Stomach (tissue), 9 donors: ENCODE results near the gene PLEKHM2. TPM values are rescaled to one million over a fixed set of nuclear protein-coding genes. Genes with fewer than 3 reads are reported as not detected.

ENCODE experiments used
- DNase-seq, 2 donors: peaks; one replicate each; pipeline versions ENCODE4 v3.0.0 to v3.0.0-alpha.2; 2013 to 2019
- H3K27ac ChIP-seq, 5 donors: fragments of 200-600 bp in 4 of 5; sonication (generic) in 4 of 5; one replicate each; pipeline ENCODE4 v1.5.1; 2013 to 2019; ENCODE audit warnings: mild to moderate bottlenecking in 1 of 5, moderate library complexity in 1 of 5
- H3K27me3 ChIP-seq, 3 donors: fragments of 200-600 bp; sonication (generic); one replicate each; pipeline ENCODE4 v1.5.1; 2017 to 2019; ENCODE audit warnings: mixed run types in 1 of 3
- H3K36me3 ChIP-seq, 4 donors: fragments of 200-600 bp; sonication (generic); 1 replicate in 3 of 4; 2 replicates in 1 of 4; pipeline ENCODE4 v1.5.1; 2016 to 2019
- H3K4me1 ChIP-seq, 4 donors: fragments of 200-600 bp; sonication (generic); one replicate each; pipeline ENCODE4 v1.5.1; 2016 to 2019
- H3K4me3 ChIP-seq, 4 donors: fragments of 200-600 bp; sonication (generic) in 3 of 4; one replicate each; pipeline ENCODE4 v1.5.1; 2016 to 2019; ENCODE audit warnings: mild to moderate bottlenecking in 1 of 4
- H3K9me3 ChIP-seq, 4 donors: fragments of 200-600 bp; sonication (generic); one replicate each; pipeline ENCODE4 v1.5.1; 2016 to 2019
- EP300 ChIP-seq: sonication (generic); formaldehyde crosslinking; IDR thresholded peaks from one replicate; pipeline ENCODE4 v1.6.1; 2017; ENCODE audit warnings: antibody characterized with exemption
- POLR2A ChIP-seq, 4 donors: fragments of 450-650 bp; IDR thresholded peaks; one replicate each; pipeline ENCODE4 v1.6.1; 2016; ENCODE audit warnings: antibody characterized with exemption in 4 of 4, control low read depth in 2 of 4, mild to moderate bottlenecking in 1 of 4, moderate library complexity in 1 of 4
- POLR2AphosphoS5 ChIP-seq, 3 donors: sonication (generic); formaldehyde crosslinking; IDR thresholded peaks; one replicate each; pipeline ENCODE4 v1.6.1; 2016; ENCODE audit warnings: antibody characterized with exemption in 3 of 3
- WGBS, 5 donors: extraction: QIAGEN DNeasy Blood & Tissue Kit in 3 of 5; methylation state at CpG; one replicate each; pipeline versions ENCODE4 v1.1.5 to v1.1.7; 2013 to 2018; 5-methylcytosine and 5-hydroxymethylcytosine counted together
- intact Hi-C: fragments of 100-400 bp; cut with DNase I; formaldehyde crosslinking; loops from one replicate; pipeline ENCODE4 v1.15.1; 2023; ENCODE audit warnings: low total_unique reads
- polyA plus RNA-seq, 3 donors: library from polyadenylated mRNA; stranded (reverse); fragments of 200-250 nt; gene quantifications; one replicate each; pipeline ENCODE4 v1.2.3, GENCODE V29; 2013
- total RNA-seq, 5 donors: library from RNA; depleted of rRNA; stranded (reverse); fragments of >200 nt; gene quantifications; one replicate each; pipeline versions ENCODE4 v1.1.0 to v1.2.3, GENCODE V29; 2014 to 2016
- TF ChIP-seq, protein P1 (sequence below), 7 experiments: fragments of 450-650 bp in 4 of 7; fragments of 200-600 bp in 3 of 7; sonication (generic) in 3 of 7; IDR thresholded peaks; one replicate each; pipeline ENCODE4 v1.5.1; 2016 to 2019; ENCODE audit warnings: antibody characterized with exemption in 7 of 7, control low read depth in 2 of 7, mild to moderate bottlenecking in 1 of 7
- donor health status: healthy with polysubstance abuse.
- donor health status: Bipolar disorder and iron deficiency.
- donor health status: healthy.

PLEKHM2 gene
- total and polyA plus RNA-seq, 8 donors = 19.3 to 63.0 (median 30.9) TPM

DNA sequence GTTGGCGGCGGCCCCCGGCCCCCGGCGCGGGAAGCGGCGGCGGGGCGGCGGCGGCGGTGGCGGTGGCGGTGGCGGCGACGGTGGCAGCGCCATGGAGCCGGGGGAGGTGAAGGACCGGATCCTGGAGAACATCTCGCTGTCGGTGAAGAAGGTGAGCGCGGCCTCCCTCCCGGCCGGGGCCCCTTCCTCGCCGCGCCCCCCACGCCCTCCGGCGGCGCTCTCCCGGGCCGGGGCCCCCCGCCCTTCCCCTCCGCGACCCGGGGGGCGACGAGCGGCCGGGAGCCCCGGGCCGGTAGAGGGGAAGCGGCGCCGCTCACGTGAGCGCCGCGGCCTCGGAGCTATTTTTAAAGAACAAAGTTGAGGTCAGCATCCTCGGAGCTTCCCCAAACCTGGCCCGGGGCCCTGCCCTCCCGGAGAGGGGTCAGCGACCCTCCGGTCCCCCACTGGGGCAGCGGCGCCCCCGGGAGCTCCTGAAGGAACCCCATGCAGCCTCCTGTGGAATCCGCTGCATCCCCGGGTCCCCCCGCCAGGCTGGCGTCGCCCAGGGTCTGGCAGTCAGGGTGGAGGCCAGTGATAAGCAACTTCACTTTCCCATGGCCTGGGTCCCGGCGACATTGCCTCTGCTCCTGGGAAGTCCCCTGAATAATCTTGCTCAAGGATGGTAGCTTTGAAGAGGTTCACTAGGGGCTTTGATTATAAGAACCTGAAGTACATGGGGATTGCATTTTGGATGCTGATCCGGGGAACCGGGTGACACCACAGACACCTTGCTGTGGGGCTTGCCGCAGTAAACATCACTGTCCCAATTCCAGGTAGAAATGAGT lies 560 bp downstream of the PLEKHM2 start:
- no peaks in the 10 kb centered on the region for H3K27me3 ChIP-seq
- intact Hi-C loops = no loop called here
- peaks cover 14 to 65% (median 36%) of the 10 kb centered on the region in 4 donors for H3K4me1 ChIP-seq
- H3K27ac ChIP-seq = peak overlapping the region; percentile 86 to 99 (median 93)
- WGBS, 5 donors = 0 to 1% (median 1%) methylated on average over 20 to 68 of the region's 72 CpGs
- TF ChIP-seq, protein P1, sequence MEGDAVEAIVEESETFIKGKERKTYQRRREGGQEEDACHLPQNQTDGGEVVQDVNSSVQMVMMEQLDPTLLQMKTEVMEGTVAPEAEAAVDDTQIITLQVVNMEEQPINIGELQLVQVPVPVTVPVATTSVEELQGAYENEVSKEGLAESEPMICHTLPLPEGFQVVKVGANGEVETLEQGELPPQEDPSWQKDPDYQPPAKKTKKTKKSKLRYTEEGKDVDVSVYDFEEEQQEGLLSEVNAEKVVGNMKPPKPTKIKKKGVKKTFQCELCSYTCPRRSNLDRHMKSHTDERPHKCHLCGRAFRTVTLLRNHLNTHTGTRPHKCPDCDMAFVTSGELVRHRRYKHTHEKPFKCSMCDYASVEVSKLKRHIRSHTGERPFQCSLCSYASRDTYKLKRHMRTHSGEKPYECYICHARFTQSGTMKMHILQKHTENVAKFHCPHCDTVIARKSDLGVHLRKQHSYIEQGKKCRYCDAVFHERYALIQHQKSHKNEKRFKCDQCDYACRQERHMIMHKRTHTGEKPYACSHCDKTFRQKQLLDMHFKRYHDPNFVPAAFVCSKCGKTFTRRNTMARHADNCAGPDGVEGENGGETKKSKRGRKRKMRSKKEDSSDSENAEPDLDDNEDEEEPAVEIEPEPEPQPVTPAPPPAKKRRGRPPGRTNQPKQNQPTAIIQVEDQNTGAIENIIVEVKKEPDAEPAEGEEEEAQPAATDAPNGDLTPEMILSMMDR (IDR thresholded peaks at IDR 0.05) = no peak
- TF ChIP-seq POLR2AphosphoS5 (IDR thresholded peaks at IDR 0.05) (no peak), EP300 (no peak), POLR2A (IDR thresholded peaks at IDR 0.05) (no peak)
- peak overlapping the region; percentile 60 to 96 (median 85) for H3K4me3 ChIP-seq
- peaks cover 0 to 7% (median 0%) of the 10 kb centered on the region in 4 donors for H3K36me3 ChIP-seq
- no peaks in the 10 kb centered on the region for H3K9me3 ChIP-seq
- DNase-seq = peak; percentile 51 to 76

DNA sequence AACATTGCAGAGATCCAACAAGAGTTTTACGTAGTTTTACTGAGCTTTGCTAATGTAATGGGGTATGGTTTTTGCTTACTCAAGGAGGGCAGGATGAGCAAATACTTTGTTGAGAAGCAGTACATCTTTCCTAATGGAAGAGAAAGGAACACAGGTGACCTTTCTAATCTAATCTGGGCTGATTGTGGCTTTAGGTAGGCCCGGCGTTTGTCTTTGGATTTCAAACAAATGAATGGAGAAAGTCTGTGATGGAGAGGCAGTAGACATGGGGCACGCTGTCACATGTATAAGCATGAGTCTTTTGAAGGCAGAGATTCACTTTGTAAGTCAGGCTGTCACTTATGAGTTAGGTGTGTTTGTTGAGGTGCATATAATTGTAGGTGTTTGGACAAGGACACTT lies 1.7 kb downstream of the PLEKHM2 start:
- whole genome bisulfite sequencing, 5 donors = 28 to 41% (median 29%) methylated on average over 4 of the region's 4 CpGs
- Histone ChIP-seq H3K9me3 (no peaks in the 10 kb centered on the region), H3K4me3 (peak overlapping the region; percentile 60 to 96 (median 85)), H3K36me3 (peaks cover 0 to 8% (median 0%) of the 10 kb centered on the region in 4 donors), H3K27me3 (no peaks in the 10 kb centered on the region), H3K27ac (peak overlapping the region in 4 of 5 donors; percentile 89 to 99 (median 96)), H3K4me1 (peaks cover 14 to 66% (median 40%) of the 10 kb centered on the region in 4 donors)
- TF ChIP-seq POLR2A (IDR thresholded peaks at IDR 0.05) (no peak), EP300 (no peak), POLR2AphosphoS5 (IDR thresholded peaks at IDR 0.05) (no peak)
- TF ChIP-seq, protein P1 (IDR thresholded peaks at IDR 0.05) = no peak
- DNase-seq = no peak
- intact Hi-C loops = no loop called here

DNA sequence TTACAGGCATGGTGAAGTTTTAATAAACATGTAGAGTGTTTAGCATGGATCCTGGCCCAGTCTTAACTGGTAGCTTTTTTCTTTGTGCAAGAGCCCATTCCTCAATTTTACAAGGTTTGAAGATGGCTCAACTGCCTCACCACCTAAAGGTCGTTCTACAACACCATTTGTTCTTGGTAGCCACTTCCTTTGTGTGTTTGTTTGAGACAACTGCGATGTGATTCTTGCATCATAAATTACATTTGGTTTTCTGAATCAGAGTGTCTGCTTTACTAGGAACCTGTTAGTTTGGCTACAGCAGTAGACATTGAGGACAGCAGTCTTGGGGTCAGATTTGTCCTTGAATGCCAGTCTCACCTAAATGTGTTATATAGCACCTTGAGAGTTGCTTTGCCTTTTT lies 3.3 kb downstream of the PLEKHM2 start:
- intact Hi-C loops = no loop called here
- DNase-seq = no peak
- Histone ChIP-seq H3K9me3 (no peaks in the 10 kb centered on the region), H3K27me3 (no peaks in the 10 kb centered on the region), H3K27ac (no peak overlapping the region), H3K4me3 (no peak overlapping the region), H3K36me3 (peaks cover 0 to 8% (median 0%) of the 10 kb centered on the region in 4 donors), H3K4me1 (peaks cover 21 to 72% (median 54%) of the 10 kb centered on the region in 4 donors)
- 70 to 88% (median 79%) methylated on average over 2 of the region's 2 CpGs for WGBS, 5 donors
- TF ChIP-seq EP300 (no peak), POLR2A (IDR thresholded peaks at IDR 0.05) (no peak), POLR2AphosphoS5 (IDR thresholded peaks at IDR 0.05) (no peak)
- TF ChIP-seq, protein P1 (IDR thresholded peaks at IDR 0.05) = no peak

DNA sequence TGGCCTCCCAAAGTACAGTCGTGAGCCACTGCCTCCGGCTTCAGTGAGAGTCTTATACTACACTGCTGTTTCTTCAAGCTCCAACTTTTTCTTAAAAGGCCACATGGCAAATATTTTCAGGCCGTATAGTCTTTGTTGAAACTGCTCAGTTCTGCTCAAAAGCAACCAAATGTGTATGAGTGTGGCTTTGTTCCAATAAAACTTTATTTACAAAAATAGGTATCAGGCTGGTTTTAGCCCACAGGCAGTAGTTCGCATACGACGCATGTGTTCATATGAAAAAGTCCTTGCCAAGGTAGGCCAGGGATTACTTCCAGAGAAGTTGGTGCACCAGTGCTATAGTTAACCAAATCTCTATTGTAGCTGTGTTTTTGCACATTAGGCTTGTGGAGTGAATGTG lies 6.2 kb downstream of the PLEKHM2 start:
- TF ChIP-seq POLR2AphosphoS5 (IDR thresholded peaks at IDR 0.05) (no peak), EP300 (no peak), POLR2A (IDR thresholded peaks at IDR 0.05) (no peak)
- TF ChIP-seq, protein P1 (IDR thresholded peaks at IDR 0.05) = no peak
- Histone ChIP-seq H3K36me3 (peaks cover 0 to 8% (median 0%) of the 10 kb centered on the region in 4 donors), H3K9me3 (no peaks in the 10 kb centered on the region), H3K4me1 (peaks cover 17 to 63% (median 49%) of the 10 kb centered on the region in 4 donors), H3K27me3 (no peaks in the 10 kb centered on the region), H3K4me3 (no peak overlapping the region), H3K27ac (no peak overlapping the region)
- WGBS, 5 donors = 94 to 98% (median 97%) methylated on average over 6 of the region's 6 CpGs
- intact Hi-C loops = no loop called here
- no peak for DNase-seq
